Left lobe of liver (tissue), 2 donors: ENCODE results near the gene ENKUR. TPM values are rescaled to one million over a fixed set of nuclear protein-coding genes. Genes with fewer than 3 reads are reported as not detected.
"Not testable (repeated sequence)": the region's sequence is repeated elsewhere in the genome, so short reads cannot be mapped to it uniquely, and the experiment has no call there.

Experiments used
- ATAC-seq: fragments of 200-7000 bp; cut with Tn5 transposase; one replicate; pipeline ENCODE4 v1.9.1; 2020; ENCODE audit warnings: mild to moderate bottlenecking, moderate library complexity
- DNase-seq: peaks from one replicate; pipeline ENCODE4 v3.0.0-alpha.2; 2020; ENCODE audit warnings: low spot score
- total RNA-seq: library from RNA; stranded (reverse); gene quantifications from one replicate; pipeline ENCODE4 v1.2.1, GENCODE V29; 2021
- donor health status: DM: no; HTN: no; CAD: no; lungs with moderate emphysema.
- donor health status: DM: no; HTN: yes; CAD: no.

ENKUR gene
- total RNA-seq, 1 donor from 2014 or later = 0.48 TPM

GRCh38 chr10:24979685-24980084 lies 36.3 kb downstream of the ENKUR start:
- ATAC-seq (no peak), DNase-seq (no peak)

- no peak for DNase-seq
- peak; percentile 90 for ATAC-seq
Measured at GRCh38 chr10:24974976-24975375, 41.0 kb downstream of the ENKUR start.

- no peak for ATAC-seq
- no peak for DNase-seq
Measured at GRCh38 chr10:24973163-24973562, 42.8 kb downstream of the ENKUR start.

GRCh38 chr10:24971374-24971773 lies 44.6 kb downstream of the ENKUR start:
- ATAC-seq (no peak), DNase-seq (no peak)

GRCh38 chr10:24969841-24970281 lies 46.1 kb downstream of the ENKUR start:
- ATAC-seq = no peak
- no peak for DNase-seq

- not testable (repeated sequence) for ATAC-seq, DNase-seq
Measured at GRCh38 chr10:24968951-24969350, 47.0 kb downstream of the ENKUR start.

- no peak for ATAC-seq
Measured at GRCh38 chr10:24968349-24968748, 47.6 kb downstream of the ENKUR start.

GRCh38 chr10:24966962-24967481 lies 48.9 kb downstream of the ENKUR start:
- no peak for ATAC-seq
- no peak for DNase-seq

More at GRCh38 chr10:24968349-24968748, 47.6 kb downstream of the ENKUR start:
- DNase-seq = no peak

- DNase-seq (no peak), ATAC-seq (no peak)
Measured at GRCh38 chr10:24965051-24965450, 50.9 kb downstream of the ENKUR start.

- DNase-seq (no peak), ATAC-seq (no peak)
Measured at GRCh38 chr10:24963521-24964041, 52.4 kb downstream of the ENKUR start.

GRCh38 chr10:24962995-24963394 lies 53.0 kb downstream of the ENKUR start:
- no peak for DNase-seq

GRCh38 chr10:24961582-24961981 lies 54.4 kb downstream of the ENKUR start:
- DNase-seq (no peak), ATAC-seq (no peak)

More at GRCh38 chr10:24962995-24963394, 53.0 kb downstream of the ENKUR start:
- ATAC-seq = peak; percentile 95

GRCh38 chr10:24959382-24959730 lies 56.6 kb downstream of the ENKUR start:
- DNase-seq (no peak), ATAC-seq (no peak)

- no peak for DNase-seq
- peak; percentile 16 for ATAC-seq
Measured at GRCh38 chr10:24958721-24959381, 57.1 kb downstream of the ENKUR start.

- no peak for ATAC-seq
- no peak for DNase-seq
Measured at GRCh38 chr10:24958091-24958720, 57.8 kb downstream of the ENKUR start.

GRCh38 chr10:24957624-24958051 lies 58.3 kb downstream of the ENKUR start:
- not testable (repeated sequence) for DNase-seq, ATAC-seq

GRCh38 chr10:24953675-24954074 lies 62.3 kb downstream of the ENKUR start:
- ATAC-seq = no peak
- DNase-seq = no peak

- DNase-seq (no peak), ATAC-seq (peak; percentile 76)
Measured at GRCh38 chr10:24952707-24953645, 63.0 kb downstream of the ENKUR start.

GRCh38 chr10:24952143-24952706 lies 63.7 kb downstream of the ENKUR start, which contains the start of gene PRTFDC1:
TSS of gene PRTFDC1 (minus strand) at chr10:24952606. CDS start at chr10:24952575, 31 bp downstream.
- ATAC-seq = peak; percentile 72
- DNase-seq = no peak
